Neural progenitor cell (in vitro differentiated cells): ENCODE results near the gene FARP2.

Source experiments
- EZH2 ChIP-seq: fragments of 200-600 bp; sonication (generic); IDR thresholded peaks from 2 replicates; pipeline ENCODE4 v1.6.1; 2017; ENCODE audit warnings: antibody characterized with exemption, mild to moderate bottlenecking, moderate library complexity
- TF ChIP-seq, protein P1 (sequence below): fragments of 200-600 bp; sonication (generic); IDR thresholded peaks from 2 replicates; pipeline ENCODE4 v1.5.1; 2017; ENCODE audit warnings: antibody characterized with exemption, mild to moderate bottlenecking

DNA sequence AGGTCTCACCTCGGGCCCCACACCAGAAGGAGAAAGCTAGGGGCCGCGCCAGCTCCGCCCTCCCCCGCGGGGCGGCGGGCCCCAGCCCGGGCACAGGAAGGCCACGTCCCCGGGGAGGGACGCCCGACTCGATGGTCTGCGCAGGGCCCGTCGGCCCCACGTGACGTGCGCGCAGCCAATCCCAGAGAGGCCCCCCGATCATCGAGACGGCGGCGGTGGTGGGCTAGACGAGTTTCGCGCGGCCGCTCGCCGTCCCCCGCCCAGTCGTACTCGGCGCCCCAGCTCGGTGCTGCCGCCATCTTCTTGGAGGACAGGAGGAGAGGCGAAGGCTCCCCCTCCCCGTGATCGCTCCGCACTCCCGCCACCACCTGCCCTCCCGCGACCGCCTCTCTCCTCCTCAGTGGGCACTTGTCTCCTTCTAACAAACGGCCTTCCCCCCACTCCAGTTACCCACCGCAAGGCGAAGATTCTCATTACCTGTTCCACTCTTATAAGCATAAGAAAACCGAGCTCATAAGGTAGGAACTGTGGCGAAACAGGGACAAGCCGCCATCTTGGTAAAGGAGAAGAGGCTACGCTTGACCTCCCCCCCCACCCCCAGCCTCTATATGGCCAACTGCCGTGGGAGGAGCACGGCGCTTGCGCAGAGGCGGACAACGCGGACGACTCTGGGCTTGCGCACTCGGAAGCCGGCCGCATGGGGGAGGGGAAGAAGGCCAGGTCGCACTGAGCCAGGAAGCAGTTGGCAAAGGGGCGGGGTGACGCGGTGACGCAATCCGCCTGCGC, 40.8 kb upstream of the FARP2 start, which contains the start of gene HDLBP:
- TF ChIP-seq, protein P1, sequence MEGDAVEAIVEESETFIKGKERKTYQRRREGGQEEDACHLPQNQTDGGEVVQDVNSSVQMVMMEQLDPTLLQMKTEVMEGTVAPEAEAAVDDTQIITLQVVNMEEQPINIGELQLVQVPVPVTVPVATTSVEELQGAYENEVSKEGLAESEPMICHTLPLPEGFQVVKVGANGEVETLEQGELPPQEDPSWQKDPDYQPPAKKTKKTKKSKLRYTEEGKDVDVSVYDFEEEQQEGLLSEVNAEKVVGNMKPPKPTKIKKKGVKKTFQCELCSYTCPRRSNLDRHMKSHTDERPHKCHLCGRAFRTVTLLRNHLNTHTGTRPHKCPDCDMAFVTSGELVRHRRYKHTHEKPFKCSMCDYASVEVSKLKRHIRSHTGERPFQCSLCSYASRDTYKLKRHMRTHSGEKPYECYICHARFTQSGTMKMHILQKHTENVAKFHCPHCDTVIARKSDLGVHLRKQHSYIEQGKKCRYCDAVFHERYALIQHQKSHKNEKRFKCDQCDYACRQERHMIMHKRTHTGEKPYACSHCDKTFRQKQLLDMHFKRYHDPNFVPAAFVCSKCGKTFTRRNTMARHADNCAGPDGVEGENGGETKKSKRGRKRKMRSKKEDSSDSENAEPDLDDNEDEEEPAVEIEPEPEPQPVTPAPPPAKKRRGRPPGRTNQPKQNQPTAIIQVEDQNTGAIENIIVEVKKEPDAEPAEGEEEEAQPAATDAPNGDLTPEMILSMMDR = peak; percentile 62
- TF ChIP-seq EZH2 = no peak
